ENCODE measurements around the gene TNMD. TPM values are rescaled to one million over a fixed set of nuclear protein-coding genes. Genes with fewer than 3 reads are reported as not detected.

Gene TNMD
- not detected in 2 replicates for polyA plus RNA-seq

DNA sequence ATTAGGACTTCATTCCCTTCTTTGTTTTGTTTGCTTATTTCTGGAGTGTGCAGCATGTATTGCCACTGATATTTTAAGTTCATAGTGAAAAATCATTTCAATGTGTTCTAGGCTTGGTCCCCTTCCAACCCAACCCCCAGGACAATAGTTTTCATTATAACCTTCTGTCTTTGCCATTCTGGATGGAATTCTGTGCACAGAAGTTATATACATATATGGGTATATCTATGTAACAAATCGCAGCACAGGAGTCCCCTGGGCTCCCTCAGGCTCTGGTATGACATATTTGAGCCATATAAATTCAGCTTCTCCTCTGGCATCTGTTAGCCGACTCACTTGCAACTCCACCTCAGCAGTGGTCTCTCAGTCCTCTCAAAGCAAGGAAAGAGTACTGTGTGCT is at the start of gene TNMD:
TNMD (plus strand) TSS at position 326 of the 400 bp plus-strand sequence. CDS start 83 bp downstream, outside the sequence.

DNA sequence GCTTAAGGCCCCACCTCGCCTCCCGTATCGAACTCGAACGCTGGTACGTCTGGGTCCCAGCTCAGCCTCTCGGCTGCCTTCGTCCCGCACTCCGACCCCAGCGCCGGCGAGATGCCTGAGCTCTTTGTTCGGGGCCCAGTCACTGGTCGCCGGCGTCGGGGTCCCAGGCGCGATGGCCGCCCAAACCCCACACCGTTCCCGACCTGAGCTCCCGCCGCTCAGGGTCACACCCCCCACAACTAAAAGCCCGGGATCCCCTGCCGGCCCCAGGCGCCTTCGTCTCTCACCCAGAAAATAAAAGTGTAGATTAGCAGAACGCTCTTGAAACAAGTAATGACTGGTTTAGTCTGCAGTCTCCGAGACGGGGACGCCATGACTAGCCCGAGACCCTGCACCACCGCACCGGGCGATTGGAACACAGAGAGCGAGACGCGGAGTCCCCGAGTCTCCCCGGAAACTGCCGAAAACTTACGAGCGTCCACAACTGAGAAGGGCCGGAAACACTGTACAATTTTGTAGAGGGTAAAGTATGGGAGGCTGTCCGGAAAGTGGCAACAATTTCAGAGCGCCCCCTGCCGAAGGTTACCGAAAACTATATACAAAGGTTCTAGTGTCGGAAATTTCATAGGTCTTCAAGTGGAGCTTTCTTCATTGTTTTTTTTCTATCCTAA is 51.7 kb downstream of the TNMD start, which contains the start of gene TSPAN6:
TSPAN6 (minus strand) TSS at position 486 of the 671 bp plus-strand sequence; CDS start at position 374, 112 bp downstream.

DNA sequence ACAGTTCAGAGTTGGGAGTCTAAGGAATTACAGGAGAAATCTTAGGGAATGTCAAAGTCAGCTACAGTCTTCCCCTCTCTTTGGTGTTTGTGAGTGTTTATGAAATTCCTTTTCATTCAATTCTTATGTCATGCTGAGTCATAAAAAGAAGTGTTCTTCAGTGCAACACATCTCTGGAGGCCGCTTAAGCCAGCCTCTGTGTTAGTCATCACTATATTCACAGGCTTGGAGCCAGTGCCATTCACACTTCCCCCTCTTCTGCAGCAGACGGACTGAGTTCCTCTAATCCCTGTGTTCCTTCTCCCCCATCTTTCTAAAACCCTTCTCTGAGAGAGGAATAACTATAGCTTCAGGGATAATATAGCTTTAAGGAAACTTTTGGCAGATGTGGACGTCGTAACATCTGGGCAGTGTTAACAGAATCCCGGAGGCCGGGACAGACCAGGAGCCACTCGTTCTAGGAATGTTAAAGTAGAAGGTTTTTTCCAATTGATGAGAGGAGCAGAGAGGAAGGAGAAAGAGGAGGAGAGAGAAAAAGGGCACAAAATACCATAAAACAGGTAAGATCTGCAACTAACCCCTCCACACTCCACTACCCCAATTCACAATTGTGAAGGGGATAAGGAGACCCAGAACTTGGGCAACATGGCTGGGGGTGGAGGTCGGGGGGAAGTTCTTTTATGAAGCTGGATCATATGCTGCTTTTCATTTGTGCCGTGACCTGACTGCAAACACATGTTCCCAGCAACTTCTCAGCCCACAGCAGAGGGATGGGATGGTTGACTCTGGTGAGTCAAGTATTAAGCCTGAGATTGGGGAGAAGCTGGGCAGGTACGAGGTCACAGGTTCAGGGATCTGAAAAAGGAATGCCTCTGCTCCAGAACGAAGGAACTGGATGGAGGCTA is 59.5 kb downstream of the TNMD start, which contains the start of gene SRPX2:
SRPX2 (plus strand) TSS at position 244 of the 905 bp plus-strand sequence. CDS start 2,124 bp downstream, outside the sequence.

Other genes starting within 250 kb of the TNMD start
- 6.9 and 8.8 TPM in 2 replicates for gene PCDH19, start 174.7 kb upstream of the TNMD start, polyA plus RNA-seq
- 4.5 and 8.6 TPM in 2 replicates for gene TSPAN6, start 51.9 kb downstream of the TNMD start, polyA plus RNA-seq
- not detected in 2 replicates for gene SRPX2, start 59.3 kb downstream of the TNMD start, polyA plus RNA-seq
- gene SYTL4, start 147.2 kb downstream of the TNMD start, polyA plus RNA-seq: 1.0 and 2.0 TPM in 2 replicates
- 5.4 and 6.8 TPM in 2 replicates for gene CSTF2, start 235.5 kb downstream of the TNMD start, polyA plus RNA-seq